ENCODE results near the gene PTTG1IP2.

- TF ChIP-seq CTCF (IDR thresholded peaks at IDR 0.05) (no peak), POLR2A (IDR thresholded peaks at IDR 0.05) (no peak)
Observed at GRCh38 chr7:90532231-90532929, 62.9 kb downstream of the PTTG1IP2 start.
